HG03521 (cell line): ENCODE measurements around the gene GPA33.

Experiments
- ATAC-seq: cut with Tn5 transposase; IDR thresholded peaks from one replicate; pipeline ENCODE4 v1.9.1; 2021; ENCODE audit warnings: mild to moderate bottlenecking, moderate library complexity; ENCODE audit not compliant: unreplicated experiment

The GPA33 gene

GRCh38 chr1:167088746-167089417 is 1.3 kb downstream of the GPA33 start:
- no peak for ATAC-seq

- no peak for ATAC-seq
Observed at GRCh38 chr1:167086768-167087167, 3.4 kb downstream of the GPA33 start.

GRCh38 chr1:167086033-167086432 is 4.1 kb downstream of the GPA33 start:
- ATAC-seq: no peak

DNA sequence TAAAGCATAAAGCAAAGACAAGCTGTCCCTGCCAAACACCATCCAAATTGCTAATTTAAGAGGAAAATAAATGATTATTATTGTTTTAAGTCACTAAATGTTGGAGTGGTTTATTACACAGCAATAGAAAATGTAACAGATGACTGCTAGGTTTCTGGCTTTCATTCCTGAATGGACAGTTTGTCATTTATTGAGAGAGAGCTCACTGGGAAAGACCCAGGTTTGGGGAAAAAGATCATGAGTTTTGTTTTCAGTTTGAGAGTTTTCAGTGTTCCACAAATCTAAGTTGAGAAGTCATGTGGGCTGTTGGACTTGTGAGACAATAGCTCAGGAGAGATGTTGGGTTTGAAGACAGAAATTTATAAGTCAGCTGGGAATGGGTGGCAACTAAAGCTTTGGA is 5.4 kb downstream of the GPA33 start:
- ATAC-seq: no peak

DNA sequence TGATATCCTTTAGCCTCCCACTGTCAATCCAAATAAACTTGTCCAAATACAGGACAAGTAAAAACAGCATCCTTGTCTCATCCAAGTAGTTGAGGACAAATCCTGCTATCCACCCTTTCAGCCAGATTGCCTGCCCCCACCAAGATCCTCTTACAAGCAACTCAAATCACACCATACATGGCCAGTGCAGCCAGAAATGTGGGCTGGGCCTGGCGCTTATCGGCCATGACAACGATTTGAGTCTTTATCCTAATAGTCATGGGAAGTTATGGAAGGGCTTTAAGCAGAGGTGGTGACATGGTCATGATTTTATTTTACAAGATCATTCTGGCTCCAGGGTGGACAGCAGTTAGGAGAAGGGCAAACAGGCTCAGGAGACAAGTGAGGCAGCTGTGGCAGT is 6.3 kb downstream of the GPA33 start:
- ATAC-seq: no peak

DNA sequence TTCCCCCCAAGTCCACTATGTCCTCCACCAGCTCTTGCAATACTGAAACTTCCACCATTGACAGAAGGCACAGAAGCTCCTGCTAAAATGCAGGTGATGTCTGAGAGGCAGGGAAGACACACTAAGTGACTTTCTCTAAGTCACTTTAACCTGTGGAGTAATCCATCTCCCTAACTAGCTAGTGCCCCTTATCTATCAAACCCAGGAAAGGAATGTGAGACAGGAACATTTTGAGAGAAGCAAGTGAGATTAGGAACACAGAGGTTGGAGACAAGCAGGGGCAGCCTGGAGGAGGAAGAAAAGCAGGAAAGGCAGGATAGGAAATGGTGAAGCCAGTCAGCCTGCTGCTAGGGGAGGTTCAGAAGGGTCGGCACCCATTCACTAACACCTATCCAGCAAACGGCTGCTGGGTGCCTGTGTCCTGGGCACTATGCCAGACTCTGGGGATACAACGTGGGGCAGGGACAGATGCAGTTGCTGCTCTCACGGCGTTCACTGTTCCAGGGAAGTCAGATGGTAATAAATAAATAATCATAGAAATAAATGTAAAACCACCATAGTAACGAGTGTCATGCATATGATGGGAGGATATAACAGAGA is 7.0 kb downstream of the GPA33 start:
- no peak for ATAC-seq

DNA sequence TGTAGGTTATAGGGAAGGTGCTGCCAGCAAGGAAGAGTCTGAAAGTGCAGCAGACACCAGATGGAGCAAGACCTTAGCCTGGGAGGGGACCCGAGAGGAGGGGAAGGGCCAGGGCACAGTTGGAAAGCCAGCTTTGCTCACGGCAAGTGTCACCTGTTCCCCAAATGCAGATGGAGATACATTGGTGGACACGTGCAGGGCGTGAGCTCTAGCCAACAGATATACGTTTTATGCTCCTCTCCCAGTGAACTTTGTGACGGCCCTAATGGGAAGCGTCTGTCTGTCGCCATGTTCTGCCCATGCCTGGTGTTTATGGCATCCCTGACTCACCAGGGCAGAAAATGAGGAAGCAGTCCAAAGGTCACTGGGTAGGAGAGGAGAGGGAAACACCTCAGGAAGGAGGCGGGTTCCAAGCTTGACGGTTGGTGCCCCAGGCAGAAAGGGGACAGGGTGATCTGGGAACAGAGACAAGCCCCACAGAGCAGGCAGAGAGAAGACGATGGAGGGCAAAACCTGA is 7.6 kb downstream of the GPA33 start:
- no peak for ATAC-seq

- no peak for ATAC-seq
Observed at GRCh38 chr1:167081594-167082156, 8.5 kb downstream of the GPA33 start.

DNA sequence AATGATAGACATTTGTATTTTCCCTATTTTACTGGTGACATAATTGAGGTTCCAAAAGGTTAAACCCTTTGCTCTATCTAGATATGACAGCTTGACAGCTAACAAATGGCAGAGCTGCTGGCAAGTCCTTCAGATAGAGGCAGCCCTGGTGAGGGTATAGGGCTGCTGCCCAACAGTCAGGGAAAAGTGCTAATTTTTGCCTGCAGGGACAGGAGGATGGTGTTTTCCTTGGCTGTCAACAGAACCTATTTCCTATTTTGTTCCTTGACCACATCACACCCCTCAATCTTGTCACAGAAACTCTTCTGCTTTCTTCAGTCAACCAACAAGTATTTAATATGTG is 12.3 kb downstream of the GPA33 start:
- ATAC-seq: no peak

- no peak for ATAC-seq
Observed at GRCh38 chr1:167077128-167077867, 12.9 kb downstream of the GPA33 start.

- no peak for ATAC-seq
Observed at GRCh38 chr1:167076136-167076710, 14.0 kb downstream of the GPA33 start.

GRCh38 chr1:167071286-167071685 is 18.9 kb downstream of the GPA33 start:
- no peak for ATAC-seq

- no peak for ATAC-seq
Observed at GRCh38 chr1:167068761-167069160, 21.4 kb downstream of the GPA33 start.

- no peak for ATAC-seq
Observed at GRCh38 chr1:167067904-167068303, 22.3 kb downstream of the GPA33 start.

GRCh38 chr1:167066333-167067122 is 23.6 kb downstream of the GPA33 start:
- ATAC-seq: peak; percentile 76

GRCh38 chr1:167065471-167065870 is 24.7 kb downstream of the GPA33 start:
- ATAC-seq: no peak

- no peak for ATAC-seq
Observed at GRCh38 chr1:167064621-167065020, 25.6 kb downstream of the GPA33 start.

DNA sequence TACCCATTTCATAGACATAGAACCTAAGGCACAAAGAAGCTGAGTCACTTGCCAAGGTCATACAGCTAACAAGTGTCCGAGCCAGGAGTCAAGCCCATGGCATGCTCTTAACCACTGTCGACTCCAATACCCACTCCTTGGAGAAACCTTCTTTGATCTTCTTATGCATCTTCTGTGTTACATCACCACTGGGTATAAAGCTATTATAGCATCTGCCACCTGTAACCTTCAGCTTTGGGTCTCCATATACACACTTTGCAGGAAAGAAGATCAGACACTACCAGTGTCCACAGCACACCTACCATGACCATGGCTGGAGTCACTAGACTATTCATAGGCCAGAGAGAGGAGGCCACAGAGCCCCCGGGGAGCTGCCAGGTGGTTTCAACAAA is 29.1 kb downstream of the GPA33 start:
- ATAC-seq: no peak

- ATAC-seq: no peak
Observed at GRCh38 chr1:167060141-167061072, 29.8 kb downstream of the GPA33 start.

DNA sequence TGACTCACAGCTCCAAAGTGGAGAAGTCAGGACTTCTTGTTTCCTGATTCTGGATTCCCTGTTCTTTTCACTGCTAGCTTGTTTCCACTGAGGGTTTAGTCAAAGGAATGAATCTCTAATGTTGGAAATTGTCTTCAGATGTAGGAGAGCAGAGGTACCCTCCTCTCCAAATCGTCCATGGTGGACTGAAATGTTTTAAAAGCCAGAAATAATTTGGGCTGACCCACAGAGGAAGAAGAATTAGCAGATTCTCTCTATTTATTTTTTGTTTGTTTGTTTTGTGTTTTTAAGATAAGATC is 30.4 kb downstream of the GPA33 start:
- ATAC-seq: no peak
